Activated CD8-positive, alpha-beta T cell treated with anti-CD3 and anti-CD28 coated beads for 36 hours (primary cell): ENCODE measurements around the gene IRS1. TPM values are rescaled to one million over a fixed set of nuclear protein-coding genes. Genes with fewer than 3 reads are reported as not detected.

ENCODE experiments used
- ATAC-seq: fragments of 200-7000 bp; cut with Tn5 transposase; one replicate; pipeline ENCODE4 v1.10.0; 2021; ENCODE audit warnings: mild to moderate bottlenecking, moderate library complexity
- CTCF ChIA-PET: fragments of 350-600 bp; sonication (Branson Sonifier 250); formaldehyde crosslinking; loops from one replicate; lab custom pipeline; 2021; ENCODE audit warnings: antibody characterized with exemption; lab: Charles Lee
- POLR2A ChIA-PET: fragments of 350-600 bp; sonication (Branson Sonifier 250); formaldehyde crosslinking; loops from one replicate; lab custom pipeline; 2021; ENCODE audit warnings: antibody characterized with exemption; lab: Charles Lee
- DNase-seq: peaks from one replicate; pipeline ENCODE4 v3.0.0-alpha.2; 2020
- H3K27ac Mint-ChIP-seq: one replicate; pipeline ENCODE4 v1.8.0; 2021; ENCODE audit warnings: mild to moderate bottlenecking, mixed read lengths
- H3K27me3 Mint-ChIP-seq: one replicate; pipeline ENCODE4 v1.8.0; 2021; ENCODE audit warnings: mixed read lengths
- H3K36me3 Mint-ChIP-seq: one replicate; pipeline ENCODE4 v1.8.0; 2021; ENCODE audit warnings: low read depth, mixed read lengths
- H3K4me1 Mint-ChIP-seq: one replicate; pipeline ENCODE4 v1.8.0; 2021; ENCODE audit warnings: low read depth, mixed read lengths
- H3K4me3 Mint-ChIP-seq: one replicate; pipeline ENCODE4 v1.8.0; 2021; ENCODE audit warnings: mild to moderate bottlenecking, moderate library complexity, mixed read lengths
- H3K9me3 Mint-ChIP-seq: one replicate; pipeline ENCODE4 v1.8.0; 2021; ENCODE audit warnings: mixed read lengths
- intact Hi-C: fragments of 100-400 bp; cut with micrococcal nuclease; formaldehyde crosslinking; loops from one replicate; pipeline ENCODE4 v1.10.0; 2022
- total RNA-seq, 2 experiments: library from RNA; stranded (reverse); gene quantifications; one replicate each; pipeline ENCODE4 v1.2.3, GENCODE V29; 2021
- TF ChIP-seq, protein P1 (sequence below): fragments of 200-600 bp; IDR thresholded peaks from one replicate; pipeline ENCODE4 v1.8.0; 2022; ENCODE audit warnings: antibody characterized with exemption, mild to moderate bottlenecking

Gene IRS1
- total RNA-seq, 2 experiments from 2014 or later = 3.5 to 4.0 TPM

DNA sequence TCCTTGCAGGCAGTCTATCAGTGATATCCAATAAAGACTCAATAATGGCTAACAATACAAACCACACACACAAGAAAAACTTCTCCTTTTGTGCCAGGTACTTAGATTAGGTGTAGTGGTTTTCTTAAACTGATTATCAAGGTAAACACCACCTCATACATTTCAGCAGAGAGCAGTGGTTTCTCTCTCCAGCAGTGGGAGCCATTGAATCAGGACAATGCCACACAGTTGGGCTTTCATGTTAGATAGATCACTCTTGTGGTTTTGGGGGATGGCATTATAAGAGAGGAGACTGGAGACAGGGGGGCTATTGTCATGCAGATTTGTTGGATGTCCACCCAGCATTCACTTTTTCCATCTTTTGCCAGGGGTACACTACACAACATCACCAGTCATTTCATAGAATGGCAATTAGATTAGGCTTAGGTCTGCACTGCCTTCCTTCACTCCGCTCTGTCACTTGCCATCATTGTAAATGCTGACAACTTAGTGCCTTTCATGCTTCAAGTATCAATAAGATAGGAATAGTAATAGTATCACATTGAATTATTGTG, 13.6 kb upstream of the IRS1 start:
- H3K4me3 Mint-ChIP-seq = no peak overlapping the region
- no peak overlapping the region for H3K27ac Mint-ChIP-seq
- ATAC-seq = no peak
- H3K27me3 Mint-ChIP-seq = peaks cover 16% of the 10 kb centered on the region
- H3K4me1 Mint-ChIP-seq = no peaks in the 10 kb centered on the region
- DNase-seq = peak; percentile 24
- no peaks in the 10 kb centered on the region for H3K36me3 Mint-ChIP-seq
- TF ChIP-seq, protein P1, sequence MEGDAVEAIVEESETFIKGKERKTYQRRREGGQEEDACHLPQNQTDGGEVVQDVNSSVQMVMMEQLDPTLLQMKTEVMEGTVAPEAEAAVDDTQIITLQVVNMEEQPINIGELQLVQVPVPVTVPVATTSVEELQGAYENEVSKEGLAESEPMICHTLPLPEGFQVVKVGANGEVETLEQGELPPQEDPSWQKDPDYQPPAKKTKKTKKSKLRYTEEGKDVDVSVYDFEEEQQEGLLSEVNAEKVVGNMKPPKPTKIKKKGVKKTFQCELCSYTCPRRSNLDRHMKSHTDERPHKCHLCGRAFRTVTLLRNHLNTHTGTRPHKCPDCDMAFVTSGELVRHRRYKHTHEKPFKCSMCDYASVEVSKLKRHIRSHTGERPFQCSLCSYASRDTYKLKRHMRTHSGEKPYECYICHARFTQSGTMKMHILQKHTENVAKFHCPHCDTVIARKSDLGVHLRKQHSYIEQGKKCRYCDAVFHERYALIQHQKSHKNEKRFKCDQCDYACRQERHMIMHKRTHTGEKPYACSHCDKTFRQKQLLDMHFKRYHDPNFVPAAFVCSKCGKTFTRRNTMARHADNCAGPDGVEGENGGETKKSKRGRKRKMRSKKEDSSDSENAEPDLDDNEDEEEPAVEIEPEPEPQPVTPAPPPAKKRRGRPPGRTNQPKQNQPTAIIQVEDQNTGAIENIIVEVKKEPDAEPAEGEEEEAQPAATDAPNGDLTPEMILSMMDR = peak; percentile 30
- intact Hi-C loops = loop anchor here (10.0 kb wide), 1 partner anchor 292 kb away; no protein-coding TSS in a partner anchor
- CTCF ChIA-PET = no interaction called here
- POLR2A ChIA-PET = no interaction called here
- no peaks in the 10 kb centered on the region for H3K9me3 Mint-ChIP-seq

DNA sequence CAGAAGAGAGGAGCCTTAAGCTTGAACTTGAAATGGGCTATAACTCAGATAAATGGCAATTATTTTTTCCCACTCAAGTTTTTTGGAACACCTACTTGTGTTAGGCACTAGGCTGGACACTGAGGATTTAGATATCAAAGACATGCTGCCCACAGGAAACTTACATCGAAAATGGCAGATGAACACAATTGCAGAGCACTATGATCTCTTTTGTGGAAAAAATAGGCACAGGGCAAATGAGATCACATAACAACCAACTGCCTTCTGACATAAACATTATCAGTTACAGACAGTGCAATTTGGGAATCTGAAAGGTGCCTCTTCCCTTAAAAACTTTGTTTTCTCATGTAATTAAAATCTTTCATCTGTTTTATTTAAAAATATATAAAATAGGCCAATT, 3.8 kb upstream of the IRS1 start:
- intact Hi-C loops = loop anchor here (5.0 kb wide), 5 partner anchors 34 to 1136 kb away; partner anchors contain the start of gene RHBDD1
- Mint-ChIP-seq H3K27me3 (peaks cover 4% of the 10 kb centered on the region), H3K27ac (no peak overlapping the region), H3K4me1 (peaks cover 19% of the 10 kb centered on the region), H3K4me3 (no peak overlapping the region), H3K9me3 (no peaks in the 10 kb centered on the region), H3K36me3 (no peaks in the 10 kb centered on the region)
- no peak for DNase-seq
- ChIA-PET POLR2A (interaction anchor here (2.0 kb wide), 1 partner anchor 32 kb away, joined by 10 read pairs; the partner anchor contains the start of gene RHBDD1), CTCF (interaction anchor here (0.6 to 4.5 kb wide), 15 partner anchors 8 to 588 kb away, joined by 3 to 37 read pairs (median 12); partner anchors contain the start of gene RHBDD1)
- TF ChIP-seq, protein P1 = no peak
- ATAC-seq = no peak

GRCh38 chr2:226802573-226802972, 3.0 kb upstream of the IRS1 start:
- TF ChIP-seq, protein P1 = peak; percentile 83
- intact Hi-C loops = loop anchor here (5.0 kb wide), 5 partner anchors 35 to 1135 kb away; partner anchors contain the start of gene RHBDD1
- POLR2A ChIA-PET = interaction anchor here (0.5 to 2.0 kb wide), 3 partner anchors 33 to 1147 kb away, joined by 3 to 10 read pairs (median 3); partner anchors contain the start of gene RHBDD1
- Mint-ChIP-seq H3K9me3 (no peaks in the 10 kb centered on the region), H3K4me3 (no peak overlapping the region), H3K36me3 (peaks cover 2% of the 10 kb centered on the region), H3K27ac (no peak overlapping the region), H3K4me1 (peaks cover 24% of the 10 kb centered on the region), H3K27me3 (peaks cover 4% of the 10 kb centered on the region)
- CTCF ChIA-PET = interaction anchor here (0.6 to 4.5 kb wide), 37 partner anchors 9 to 1306 kb away, joined by 3 to 37 read pairs (median 4); partner anchors contain the start of gene RHBDD1
- ATAC-seq (no peak), DNase-seq (no peak)

DNA sequence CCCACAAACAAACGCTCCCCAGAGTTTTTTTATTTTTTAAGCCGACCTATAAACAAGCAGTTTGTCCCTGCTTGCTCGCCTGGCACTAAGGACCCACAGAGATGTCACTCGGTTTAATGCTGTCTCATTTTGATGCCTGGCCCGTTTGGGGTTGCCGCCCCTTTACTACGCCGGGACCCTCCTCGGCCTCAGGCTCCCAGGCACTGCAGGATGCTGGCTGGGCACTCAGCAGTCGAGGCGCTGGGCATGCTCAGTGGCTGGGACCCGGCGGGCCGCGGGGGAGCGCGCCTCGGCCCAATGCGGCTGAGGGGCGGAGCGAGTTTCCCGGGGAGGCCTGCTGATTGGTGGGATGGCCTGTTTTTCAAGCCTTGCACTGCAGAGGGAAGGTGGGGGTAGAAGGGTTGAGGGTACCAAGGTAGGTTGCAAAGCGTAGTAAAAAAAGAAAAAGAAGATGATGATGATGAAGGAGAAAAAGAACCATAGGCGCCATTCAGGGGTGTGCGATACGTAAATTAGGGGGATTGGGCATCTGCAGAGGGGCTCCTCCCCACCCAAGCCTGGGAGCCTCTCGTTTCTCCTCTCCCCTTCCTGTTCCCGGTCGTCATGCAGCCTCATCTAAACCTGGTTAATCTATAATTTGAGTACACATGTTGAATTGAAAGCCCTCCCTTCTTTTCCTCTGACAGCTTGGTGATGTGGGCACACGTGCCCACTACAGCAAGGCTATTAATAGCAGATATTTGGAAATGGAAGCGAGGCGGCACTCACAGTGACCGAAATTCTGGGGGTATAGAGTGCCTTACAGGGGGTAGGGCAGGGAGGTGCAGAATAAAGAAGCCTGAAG, 1.5 kb upstream of the IRS1 start:
- ChIA-PET POLR2A (interaction anchor here (1.2 to 1.3 kb wide), 2 partner anchors 10 to 35 kb away, joined by 6 to 11 read pairs; partner anchors contain the start of gene RHBDD1), CTCF (interaction anchor here (1.0 to 4.5 kb wide), 21 partner anchors 11 to 986 kb away, joined by 3 to 37 read pairs (median 5); partner anchors contain the start of gene RHBDD1)
- TF ChIP-seq, protein P1 = no peak
- intact Hi-C loops = loop anchor here (5.0 kb wide), 5 partner anchors 36 to 1134 kb away; partner anchors contain the start of gene RHBDD1
- Mint-ChIP-seq H3K36me3 (peaks cover 12% of the 10 kb centered on the region), H3K27me3 (peaks cover 3% of the 10 kb centered on the region), H3K4me1 (peaks cover 35% of the 10 kb centered on the region), H3K27ac (peak overlapping the region; percentile 79), H3K4me3 (peak overlapping the region; percentile 84), H3K9me3 (no peaks in the 10 kb centered on the region)
- ATAC-seq (peak; percentile 80), DNase-seq (peak; percentile 91)
